EL (cell line): ENCODE measurements around the gene UQCRC1.

Source experiments
- DNase-seq: peaks from one replicate; pipeline ENCODE4 v3.0.0-alpha.2; 2016

The UQCRC1 gene

DNA sequence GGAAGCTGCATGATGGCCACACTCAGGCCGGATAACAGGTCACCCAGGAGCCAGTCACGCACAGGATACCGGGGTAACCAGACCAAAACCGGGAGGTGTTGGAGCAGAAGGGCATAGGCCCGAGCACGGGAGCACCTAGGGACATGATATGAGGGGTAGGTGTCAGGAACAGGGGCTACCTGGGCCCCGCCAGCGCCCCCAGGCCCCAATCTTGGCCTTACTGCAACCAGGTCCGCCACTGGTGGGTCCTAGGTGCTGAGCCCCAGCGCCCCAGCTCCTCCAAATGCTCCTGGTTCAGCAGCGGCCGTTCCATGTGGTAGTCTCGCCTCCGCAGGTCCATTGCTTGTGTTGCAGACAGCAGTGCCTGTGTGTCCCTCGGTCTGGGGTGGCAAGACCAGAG, 23.8 kb upstream of the UQCRC1 start:
- DNase-seq, result no peak

DNA sequence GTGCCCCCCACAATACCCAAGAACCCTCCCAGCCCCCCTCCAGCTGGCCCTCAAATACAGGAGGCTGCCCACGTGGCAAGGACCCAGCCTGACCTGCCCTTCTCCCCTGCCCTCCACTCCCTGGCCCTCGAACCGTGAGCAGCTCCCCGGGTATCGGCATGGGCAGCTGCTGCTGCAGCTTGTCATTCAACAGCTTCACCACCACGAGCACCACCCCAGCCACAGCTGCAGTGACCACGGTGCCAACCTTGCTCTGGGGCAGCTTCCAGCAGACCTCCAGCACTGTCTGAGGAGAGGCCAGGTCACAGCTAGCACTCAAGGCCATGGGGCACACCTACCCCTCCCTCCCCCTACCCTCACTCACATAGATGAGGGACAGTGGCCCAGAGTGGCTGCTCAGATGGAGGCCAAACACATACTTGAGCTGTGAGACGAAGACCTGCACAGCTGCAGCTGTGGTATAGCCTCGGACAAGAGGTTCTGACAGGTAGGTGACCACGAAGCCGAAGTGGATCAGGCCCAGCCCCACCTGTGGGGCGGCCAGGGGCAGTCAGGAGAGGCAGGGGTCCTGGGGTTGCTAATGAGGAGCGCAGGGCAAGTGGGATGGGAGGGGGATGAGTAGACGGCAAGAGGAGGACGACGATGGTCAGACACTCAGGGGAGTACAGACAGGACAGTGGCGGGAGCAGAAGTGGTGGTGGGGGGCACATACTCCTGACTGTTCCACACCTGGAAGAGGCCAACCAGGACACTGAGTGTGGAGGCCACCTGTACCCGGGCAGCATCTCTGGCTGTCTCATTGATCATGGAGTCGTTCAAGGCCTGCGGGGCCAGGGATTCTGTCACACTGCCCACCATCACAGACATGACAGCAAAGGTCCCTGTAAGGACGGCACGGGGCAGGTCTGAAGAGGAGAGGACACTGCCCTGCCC, 22.3 kb upstream of the UQCRC1 start:
- no peak for DNase-seq

DNA sequence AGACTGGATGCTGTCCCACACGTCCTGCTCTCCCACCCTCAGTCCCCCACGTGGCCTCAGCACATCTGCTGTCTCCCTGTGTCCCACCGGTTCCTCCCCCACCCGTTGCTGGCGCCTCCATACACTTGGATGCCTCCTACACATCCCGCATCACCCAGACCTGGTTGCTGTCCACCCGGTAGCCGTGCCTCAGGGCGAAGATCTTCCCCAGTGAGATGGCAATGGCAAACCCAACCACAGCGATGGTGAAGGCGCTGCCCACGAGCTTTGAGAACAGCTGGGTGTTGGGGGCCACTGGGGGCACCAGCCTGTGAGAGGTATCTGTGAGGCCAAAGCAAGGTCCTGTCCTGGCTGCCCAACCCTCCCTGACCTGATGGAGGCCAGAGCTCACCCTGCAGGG, 21.4 kb upstream of the UQCRC1 start:
- no peak for DNase-seq

DNA sequence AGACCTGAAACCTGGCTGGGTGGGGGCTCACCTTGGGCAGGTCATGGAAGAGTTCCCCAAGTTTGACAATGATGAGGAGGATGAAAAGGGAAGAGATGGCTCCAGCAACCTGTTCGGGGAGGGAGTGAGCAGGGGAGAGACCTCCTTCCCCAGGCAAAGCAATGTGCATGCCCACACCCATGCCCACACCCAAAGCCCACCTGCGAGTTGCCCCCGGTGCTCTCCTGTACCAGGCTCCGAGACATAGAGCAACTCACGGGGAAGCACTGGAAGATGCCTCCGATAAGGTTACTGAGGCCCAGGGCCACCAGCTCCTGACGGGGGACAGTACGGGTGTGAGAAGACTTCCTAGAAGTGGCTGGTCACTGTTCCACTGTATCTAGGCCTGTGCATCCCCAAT, 21.0 kb upstream of the UQCRC1 start:
- DNase-seq, result no peak

DNA sequence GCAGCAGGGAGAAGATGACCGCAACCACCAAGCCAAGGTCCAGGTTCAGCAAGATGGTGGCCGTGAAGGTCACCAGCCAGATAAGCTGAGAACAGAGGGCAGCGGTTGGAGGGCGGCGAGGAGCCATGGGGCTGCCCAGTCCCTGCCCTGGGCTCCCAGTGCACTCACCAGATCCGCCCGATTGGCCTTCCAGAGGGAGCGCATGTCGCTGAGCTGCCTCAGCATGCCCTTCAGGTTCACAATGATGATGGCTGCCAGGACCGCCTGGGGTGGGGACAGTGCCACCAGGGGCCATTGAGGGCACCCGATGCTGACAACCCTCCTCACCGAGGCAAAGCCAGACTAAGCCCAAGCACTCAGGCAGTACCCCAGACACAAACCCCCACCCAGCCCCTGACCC, 20.4 kb upstream of the UQCRC1 start:
- DNase-seq, result no peak

DNA sequence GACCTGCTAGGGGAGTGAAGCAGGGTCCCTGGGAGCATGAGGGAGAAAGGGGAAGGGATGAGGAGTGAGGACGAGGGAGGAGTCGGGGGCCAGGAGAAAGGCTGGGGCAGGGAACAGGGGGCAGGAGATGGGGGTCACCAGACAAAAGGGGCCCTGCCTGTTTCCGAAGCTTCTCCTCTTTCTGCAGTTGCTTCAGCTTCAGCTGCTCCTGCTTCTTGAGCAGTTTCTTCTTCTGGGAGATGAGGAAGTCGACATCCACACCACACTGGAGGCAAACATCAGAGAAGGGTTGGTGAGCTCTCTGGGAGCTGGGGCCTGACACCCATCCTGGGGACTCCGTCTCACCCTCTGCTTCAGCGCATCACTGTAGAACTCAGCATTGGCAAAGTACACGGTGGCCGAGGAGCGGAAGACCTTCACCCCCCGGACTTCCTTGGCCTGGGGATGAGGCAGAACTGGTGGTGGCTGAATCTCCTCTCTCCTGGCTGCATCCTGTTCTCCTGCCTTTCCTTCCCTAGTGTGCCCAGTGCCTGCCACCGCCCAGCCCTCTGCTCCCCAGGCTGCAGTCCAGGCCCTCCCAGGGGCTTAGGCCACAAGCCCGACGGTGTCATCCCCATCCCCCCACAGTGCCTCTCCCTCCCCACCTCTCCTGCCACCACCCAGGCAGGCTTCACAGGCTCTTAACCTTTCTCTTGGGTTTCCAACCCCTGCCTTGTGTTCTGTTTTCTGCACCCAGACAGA, 19.0 kb upstream of the UQCRC1 start:
- no peak for DNase-seq

DNA sequence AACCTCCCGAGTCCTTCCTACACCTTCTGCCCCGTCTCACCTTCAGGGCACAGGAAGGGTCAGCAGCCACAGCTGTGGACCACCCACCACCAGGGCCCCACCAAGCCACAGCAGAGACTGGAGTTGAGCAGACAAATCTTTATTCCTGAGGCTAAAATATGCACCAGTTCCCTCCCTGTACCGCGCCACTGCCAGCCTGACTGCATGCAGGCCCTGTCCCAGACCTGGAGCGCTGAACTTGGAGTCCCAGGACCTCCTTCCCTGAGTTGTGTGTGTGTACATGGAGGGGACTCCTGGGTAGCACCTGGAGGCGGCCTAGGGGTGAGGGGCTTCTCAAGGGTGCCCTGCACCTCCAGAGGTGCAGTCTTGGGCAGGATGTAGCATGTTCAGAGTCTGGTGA, 16.2 kb upstream of the UQCRC1 start:
- no peak for DNase-seq

DNA sequence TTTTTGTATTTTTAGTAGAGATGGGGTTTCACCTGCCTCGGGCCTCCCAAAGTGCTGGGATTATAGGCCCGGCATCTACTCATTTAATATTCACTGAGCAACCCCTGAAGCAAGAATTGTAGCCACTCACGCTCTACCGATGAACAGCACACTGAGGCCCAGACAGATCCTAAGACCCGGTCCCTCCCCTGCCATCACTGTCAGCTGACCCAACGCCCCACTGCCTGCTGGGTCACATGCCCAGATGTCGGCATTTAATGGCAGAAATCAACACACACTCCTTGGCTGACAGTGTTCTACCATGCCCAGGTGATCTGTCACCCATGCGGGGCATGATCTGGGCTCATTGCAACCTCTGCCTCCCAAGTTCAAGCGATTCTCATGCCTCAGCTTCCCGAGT, 15.3 kb upstream of the UQCRC1 start:
- no peak for DNase-seq

DNA sequence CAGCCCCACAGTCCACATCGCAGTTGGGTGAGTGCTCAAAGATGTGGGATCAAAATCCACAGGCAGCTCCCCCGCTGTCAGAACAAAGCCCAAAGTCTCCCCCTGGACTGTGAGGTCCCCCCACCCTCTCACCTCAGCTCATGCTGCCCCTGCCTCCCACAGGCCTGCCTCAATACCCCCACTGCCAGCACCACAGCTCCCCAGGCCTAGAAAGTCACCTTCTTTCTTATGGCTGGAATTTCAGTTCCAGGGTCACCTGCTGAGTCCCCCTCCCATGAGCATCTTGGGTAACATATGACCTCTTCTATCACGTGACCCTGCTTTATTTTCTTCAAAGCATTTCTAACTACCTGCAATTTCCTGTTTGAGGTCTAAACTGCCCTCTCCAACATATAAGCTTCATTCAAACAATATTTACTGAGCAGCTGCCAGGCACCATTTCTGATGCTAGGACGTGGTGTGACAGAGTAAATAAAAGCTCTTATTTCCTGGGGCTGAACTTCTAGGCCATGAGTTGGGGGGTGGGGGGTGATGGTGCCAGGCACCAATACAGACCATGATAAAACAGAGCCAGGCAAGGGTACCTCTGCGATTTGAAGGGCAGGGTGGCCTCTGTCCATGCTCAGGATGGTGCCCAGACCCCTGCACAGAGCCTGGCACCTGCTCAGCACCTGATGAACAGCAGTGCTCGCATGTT, 14.6 kb upstream of the UQCRC1 start:
- no peak for DNase-seq

DNA sequence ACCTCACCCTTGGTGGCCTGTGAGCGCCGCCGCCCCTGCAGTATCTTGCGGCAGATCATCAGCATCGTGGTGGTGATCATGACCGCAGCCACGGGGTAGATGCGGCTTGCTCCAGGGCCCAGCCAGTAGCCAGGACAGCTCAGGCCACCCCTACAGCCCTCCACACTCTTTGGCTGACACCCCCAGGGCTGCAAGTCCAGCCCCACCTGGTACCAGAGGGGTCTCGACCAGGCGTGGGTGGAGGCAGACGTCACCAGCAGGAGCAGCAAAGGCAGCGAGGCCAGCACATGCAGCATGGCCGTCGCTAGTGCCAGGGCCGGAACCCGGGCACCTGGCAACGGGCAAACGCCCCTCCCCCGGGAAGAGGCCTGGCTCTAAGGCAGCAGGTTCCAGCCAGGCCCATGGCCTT, 12.0 kb upstream of the UQCRC1 start, which contains the start of gene TMEM89:
Gene TMEM89, minus strand, starts transcription at position 309 of the 409 bp plus-strand sequence. Its CDS starts 13 bp downstream, at position 296.
- DNase-seq, result no peak

DNA sequence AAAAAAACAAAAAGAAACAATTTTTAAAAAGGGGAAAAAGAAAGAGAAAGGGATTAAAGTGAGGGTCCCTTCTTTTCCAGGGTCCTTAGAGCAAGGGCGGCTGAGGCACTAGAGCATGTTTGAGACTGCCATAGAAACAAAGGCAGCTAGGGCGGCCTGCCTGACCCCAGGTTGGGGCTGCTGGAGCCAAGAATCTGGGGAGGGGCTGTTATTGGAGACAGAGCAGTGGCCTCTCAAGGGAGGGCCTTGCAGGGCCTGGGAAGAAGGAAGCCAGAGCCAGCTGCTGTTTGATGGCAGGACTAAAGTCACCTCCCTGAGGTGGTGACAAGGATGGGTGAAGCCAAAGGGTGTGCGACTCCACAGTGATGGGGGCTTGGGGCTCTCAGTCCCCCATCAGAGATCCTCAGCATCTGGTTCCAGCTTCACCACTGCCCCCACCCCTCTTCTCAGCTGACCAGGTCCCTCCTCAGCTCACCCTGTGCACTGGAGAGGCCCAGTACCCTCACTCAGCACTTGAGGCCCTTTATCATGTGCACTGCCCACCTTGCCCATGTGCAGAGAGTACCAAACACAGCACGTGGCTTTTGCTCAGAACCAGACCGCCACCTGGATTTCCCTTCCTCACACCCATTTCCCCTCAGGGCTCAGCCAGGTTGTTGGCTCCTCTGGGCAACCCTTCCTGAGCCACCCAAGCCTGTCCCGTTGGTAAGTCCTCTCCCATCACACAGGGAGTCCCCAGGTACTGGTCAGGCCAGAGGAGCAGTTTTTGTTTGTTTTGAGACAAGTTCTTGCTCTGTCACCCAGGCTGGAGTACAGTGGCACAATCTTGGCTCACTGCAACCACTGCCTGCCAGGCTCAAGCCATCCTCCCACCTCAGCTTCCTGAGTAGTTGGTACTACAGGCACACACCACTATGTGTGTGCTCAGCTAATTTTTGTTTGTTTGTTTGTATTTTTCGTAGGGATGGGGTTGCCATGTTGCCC, 10.4 kb upstream of the UQCRC1 start:
- no peak for DNase-seq

DNA sequence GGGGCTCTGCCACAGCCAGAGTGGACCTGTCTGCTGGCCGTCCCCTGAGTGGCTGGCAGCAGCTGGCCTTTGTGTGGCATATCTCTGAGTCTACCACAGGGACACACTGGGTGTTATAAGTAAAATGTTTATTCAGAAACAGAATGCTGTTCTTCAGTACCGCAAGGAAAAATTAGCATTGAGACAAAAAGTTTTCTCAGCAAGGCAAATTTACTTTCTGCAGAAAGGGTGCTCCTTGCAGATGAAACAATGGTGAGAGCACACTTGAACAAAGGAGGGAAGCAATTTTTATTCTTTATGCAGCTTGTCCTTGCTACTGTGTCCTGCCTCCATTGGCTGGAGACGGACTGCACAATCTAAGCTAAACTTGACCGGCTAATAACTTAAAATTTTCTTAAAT, 8.1 kb upstream of the UQCRC1 start:
- no peak for DNase-seq

DNA sequence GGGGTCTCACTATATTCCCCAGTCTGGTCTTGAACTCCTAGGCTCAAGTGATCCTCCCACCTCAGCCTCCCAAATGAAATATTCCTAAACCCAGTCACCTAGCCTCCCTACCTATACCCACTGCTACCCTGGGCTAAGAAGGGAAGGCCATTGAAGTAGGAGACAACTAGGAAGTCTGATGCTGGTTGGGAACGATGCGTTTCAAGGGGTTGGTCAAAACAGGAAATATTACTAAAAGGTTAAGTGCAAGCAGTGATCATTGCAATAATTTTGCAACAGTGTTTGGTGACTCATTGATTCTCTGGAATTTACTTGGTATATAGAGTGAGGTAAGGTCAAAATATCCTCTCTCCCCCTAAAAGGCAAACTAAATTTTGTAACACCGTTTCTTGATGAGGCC, 4.6 kb upstream of the UQCRC1 start:
- DNase-seq, result peak; percentile 82

DNA sequence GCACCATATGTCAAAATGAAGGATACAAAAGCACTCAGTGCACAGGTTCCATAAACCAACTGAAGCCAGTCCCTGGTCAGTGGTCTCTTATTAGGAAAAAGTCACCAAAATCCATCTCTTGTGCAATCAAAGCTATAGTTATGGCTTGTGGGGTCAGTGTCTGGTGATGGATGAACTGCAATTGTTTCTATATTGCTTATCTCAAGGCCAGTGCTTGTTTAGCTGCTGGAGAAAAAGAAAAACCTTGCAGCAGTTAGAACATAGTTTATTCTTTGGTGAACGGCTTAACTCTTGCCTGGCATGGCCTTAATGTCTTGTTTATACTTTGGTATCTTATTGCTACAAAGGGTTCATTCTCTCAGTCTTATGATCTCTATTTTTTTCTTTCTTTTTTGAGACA, 2.9 kb upstream of the UQCRC1 start:
- no peak for DNase-seq

DNA sequence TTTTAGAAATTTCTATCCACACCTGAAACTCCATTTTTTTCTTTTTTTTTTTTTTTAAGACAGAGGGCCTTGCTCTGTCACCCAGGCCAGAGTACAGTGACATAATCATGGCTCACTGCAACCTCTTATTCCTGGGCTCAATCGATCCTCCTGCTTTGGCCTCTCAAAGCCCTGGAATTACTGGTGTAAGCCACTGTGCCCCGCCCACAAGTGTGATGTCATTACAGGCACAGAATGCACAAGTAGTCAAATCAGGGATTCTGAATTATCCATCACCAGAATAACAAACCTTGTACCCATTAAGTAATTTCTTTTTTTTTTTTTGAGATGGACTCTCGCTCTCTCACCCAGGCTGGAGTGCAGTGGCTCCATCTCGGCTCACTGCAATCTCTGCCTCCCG, 1.9 kb downstream of the UQCRC1 start:
- no peak for DNase-seq

DNA sequence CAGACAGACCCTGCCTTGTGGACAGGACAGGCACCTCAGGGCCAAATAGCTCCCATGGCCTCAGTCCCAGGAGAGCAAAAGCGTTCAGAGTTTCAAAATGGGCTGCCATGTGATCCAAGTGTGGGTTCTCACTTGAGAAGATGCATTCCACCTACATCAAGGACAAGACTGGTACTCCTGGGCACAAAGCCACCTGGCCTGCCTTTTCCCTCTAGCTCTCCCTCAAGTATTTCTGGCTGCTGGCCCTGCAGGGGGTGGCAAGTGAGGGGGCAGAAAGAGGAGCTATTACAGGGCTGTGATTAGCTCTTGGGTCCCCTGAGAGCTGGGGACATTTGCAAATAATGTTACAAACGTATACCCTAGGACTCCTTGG, 7.8 kb downstream of the UQCRC1 start:
- DNase-seq, result no peak

DNA sequence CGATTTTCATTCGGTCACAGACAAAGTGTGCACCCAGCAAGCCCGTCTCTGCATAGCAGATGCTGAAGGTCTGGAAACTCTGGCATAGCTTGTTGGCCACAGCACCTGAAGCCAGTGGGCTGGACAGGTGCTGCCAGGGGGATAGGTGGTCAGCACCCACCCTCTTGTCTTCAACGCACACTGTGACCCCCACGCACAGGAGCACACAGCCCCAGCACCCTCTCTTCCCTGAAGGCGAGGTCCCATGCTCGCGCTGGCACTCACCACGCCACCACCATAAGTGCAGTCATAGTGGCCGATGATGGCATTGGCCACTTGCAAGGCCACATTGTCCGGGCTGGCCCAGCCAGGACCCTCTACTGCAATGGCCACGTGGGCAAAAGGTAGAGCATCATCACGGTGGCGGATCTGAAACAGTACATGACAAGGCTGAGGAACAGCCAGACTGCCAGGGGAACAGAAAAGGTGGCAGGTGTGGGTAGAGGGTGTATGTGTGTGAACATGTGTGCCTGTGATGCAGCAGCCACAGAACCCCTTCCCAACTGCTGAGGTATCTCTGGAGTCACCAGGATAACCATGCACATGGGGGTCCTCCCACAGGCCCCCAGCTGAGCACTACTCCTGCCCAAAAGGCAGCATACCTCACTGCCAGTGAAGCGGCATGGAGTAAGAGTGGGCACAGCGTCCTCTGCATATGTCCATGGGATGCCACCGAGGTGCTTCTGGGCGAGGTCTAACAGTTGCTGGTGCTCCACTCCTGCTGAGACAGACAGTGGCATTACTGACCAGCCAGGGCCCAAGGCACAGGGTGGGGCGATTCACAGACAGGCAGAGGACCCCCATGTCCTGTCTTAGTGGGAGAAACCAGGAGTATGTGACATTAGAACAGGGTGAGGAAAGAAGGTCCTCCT, 8.5 kb downstream of the UQCRC1 start:
- DNase-seq, result no peak

DNA sequence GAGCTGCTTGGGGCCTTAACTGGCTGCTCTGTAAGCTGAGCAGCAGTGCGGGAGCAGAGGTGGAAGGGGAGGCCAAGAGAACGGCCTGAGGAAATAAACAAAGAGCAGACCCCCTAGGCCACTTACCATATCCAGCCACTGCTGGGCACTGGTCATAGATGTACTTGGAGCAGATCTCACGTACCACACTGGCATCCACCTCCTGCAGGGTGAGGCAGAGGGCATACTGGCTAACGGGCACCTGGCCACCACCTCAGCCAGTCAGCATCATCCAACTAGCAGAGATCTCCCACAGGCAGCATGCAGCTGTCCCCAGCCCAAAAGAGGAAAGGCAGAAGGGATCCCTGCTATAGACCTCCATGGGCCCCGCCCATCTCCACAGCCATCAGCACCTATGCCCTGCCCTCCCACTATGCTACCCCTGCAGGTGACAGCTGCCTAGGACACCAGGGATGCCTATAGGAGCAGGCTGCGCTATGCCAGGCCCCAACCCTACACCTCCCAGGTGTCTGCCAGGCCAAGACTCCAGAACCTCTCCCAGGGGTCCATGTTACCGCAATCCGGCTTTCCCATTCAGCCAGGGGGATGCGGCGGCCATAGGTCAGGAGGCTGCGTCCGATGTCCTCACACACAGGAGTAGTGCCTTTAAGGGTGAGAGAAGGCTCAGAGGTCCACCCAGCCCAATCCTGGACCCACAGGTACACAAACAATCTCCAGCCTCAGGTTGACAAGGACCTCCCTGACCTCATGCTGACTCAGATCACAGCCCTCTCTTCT, 9.7 kb downstream of the UQCRC1 start:
- no peak for DNase-seq

DNA sequence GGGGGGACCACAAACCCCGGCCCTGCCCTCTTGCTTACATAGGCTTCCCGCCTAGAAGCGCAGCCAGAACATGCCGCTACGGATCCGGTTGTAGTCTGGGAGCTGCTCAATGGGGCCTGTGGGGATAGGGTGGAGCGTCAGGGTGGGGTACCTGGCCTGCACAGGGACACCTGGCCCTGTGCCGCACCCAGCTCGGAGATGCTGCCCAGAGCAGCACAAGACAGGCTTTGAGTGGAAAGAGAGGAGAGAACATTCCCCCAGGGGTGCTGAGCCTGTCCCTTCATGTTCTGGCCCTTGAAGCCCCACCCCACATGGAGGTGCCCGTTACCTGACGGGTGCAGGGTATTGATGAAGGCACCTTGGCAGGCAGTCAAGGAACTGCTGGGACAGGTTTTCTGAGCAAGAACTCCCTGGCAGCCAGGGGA, 10.4 kb downstream of the UQCRC1 start:
- DNase-seq, result no peak

DNA sequence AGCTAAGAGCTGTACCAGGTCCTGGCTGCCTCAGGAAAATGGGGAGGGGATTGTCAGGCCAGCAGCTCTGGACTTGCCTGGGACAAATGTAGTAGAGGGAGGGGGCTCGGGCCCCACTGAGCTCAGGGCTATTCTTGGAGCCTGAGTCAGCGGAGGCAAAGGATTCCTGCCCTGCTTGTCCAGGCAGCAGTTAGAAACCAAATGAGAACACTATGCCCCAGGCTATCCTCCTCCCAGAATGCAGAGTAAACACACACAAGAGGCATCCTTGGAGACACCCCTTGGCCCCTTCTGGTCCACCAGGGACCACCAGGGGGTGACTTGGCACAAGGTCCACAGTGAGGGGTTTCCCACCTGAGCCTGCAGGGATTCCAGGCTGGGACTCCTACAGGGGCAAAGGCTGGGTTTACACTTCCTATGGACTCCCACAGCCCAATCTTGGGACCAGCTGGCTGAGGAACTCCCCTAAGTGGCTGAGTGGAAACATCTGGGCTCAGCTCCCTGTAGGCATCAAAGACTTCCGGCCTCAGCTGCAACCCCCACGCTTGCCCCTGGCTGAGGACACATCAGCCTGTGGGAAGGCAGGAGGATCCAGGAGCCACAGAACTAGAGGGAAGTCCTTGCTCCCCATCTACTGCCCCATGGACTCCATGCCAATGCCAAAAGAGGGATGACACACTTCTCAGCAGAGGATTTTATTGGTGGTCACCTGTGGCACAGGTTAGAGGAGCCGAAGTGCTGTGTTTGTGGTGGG, 10.9 kb downstream of the UQCRC1 start:
- peak; percentile 97 for DNase-seq
